HG02981 (cell line): Measurements from ENCODE around the gene LTBP1.

Experiments used
- ATAC-seq: cut with Tn5 transposase; IDR thresholded peaks from one replicate; pipeline ENCODE4 v1.9.1; 2021; ENCODE audit warnings: mild to moderate bottlenecking, moderate library complexity; ENCODE audit not compliant: unreplicated experiment

Gene LTBP1

DNA sequence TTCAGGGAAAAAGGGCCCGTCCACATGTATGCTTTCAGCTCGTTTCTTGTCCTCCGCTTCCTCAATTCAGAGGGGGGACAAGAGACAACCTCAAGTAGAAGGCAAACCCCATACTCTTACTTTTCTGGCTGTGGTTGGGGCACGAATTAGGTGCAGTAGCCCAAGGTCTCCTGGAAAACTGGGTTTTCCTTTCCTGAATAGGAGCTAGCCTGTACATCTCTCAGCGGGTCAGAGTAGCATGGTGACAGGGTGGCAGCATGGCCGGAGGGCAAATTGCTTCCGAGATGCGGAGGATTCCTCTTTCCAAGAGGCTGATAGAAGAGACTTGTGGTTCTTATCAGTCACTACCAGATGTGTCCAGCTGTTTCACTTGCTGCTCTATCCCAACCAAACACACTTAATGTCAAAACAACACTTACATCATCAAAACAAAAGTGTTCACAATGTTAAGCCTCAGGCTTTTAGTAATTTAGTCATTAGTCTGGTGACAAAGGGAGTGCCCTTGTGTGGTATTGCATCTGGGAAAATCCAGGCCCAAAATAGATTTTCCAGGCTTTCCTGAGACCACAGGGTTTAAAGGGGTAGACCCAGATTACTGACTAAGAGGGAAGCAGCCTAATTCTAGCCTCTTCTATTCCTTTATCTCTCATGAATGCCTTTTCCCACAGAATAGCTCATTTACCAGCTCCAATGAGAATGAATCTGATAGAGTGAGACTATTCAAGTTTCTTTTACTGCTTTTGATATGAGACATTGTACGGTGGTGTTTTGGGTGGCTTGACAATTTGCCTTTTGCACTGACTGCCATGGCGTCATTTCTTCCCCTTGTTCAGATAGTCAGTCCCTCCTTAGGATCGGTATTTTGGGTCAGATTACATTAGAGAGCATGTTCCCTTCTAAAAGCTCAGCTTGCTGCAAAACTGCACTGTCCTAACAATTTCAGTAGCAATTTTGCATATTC is 162.0 kb downstream of the LTBP1 start:
- no peak for ATAC-seq

DNA sequence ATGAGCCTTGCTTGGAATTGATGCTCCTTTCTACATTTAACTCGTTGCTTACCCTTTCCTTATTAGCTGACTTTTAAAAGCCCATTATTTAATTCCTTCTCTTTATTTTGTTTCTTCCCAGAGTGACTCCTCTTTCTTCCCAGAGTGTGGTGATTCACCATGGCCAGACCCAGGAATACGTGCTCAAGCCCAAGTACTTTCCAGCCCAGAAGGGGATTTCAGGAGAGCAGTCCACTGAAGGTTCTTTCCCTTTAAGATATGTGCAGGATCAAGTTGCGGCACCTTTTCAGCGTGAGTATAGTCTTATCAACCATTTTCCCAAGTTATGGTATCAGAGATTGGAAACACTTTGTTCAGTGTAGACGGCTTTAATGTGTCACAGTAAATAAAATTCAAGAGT is 163.7 kb downstream of the LTBP1 start:
- no peak for ATAC-seq

DNA sequence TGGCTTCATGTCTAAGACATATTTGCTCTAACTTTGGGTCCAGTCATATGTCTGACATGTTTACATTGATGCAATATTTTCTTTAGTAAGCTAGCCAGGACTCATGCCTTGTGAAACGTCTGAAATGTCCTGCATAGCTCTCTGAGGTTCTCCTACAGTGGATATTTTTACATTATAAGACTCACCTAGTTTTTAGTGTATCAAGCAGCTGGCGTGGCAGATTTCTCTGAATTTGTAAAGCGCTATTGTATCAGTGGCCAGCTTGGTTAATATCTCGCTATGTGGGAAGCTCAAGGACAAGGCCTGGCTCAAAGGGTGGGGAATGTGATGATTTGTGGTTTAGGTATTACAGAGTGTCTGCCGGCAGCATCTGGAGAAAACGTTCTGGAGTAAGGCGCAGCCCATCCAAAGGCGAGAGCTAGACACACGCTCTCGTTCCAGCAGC is 164.3 kb downstream of the LTBP1 start:
- ATAC-seq = no peak

DNA sequence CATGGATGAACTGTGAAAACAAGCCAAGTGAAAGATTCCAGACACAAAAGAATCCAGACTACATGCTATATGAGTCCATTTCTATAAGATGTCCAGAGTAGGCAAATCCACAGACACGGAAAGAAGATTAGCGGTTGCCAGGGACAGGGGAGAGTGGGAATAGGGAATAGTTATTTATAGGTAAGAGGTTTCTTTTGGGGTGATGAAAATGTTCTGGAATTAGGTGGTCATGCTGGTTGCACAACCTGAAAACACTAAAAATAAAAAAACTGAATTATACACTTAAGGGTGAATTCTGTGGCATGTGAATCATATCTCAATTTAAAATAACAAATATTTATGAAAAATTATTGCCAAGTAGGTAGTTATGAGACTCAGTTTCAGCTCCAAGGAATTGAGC is 168.4 kb downstream of the LTBP1 start:
- ATAC-seq = no peak

DNA sequence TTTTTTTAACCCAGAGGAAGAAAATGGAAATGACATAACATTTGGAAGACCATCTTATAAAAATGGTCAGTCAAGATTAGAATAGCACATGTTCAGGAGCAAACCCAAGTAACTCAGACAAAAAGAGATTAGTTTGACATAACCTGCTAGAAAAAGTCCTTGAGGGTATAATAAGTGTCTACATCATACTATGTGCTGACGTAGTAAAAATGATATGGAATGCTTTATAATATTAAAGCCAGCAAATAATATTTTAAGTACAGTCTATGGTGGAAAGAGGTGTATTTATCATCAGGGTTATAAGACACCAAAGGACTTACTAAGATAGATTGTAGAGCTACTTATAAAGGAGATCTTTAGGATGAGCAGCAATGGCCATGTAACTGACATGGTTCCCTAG is 169.0 kb downstream of the LTBP1 start:
- no peak for ATAC-seq

DNA sequence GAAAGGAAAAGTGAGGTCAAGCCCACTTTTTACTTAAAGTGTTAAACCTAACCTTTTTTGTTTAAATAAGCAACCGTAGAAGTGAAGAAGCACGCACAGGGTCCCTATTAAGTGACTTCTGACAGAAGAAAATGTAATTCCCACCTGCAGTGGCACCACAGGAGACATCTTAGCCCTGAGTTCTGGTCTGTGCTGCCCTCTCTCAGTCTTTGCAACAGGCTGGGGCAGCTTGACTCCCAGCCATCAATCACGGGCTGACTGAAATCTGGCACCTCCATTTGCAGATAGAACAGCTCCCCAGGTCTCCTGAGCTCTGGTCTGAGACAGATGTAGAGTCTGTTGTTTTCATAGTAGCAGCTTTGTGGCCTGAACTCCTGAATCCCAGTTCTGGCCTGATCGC is 170.0 kb downstream of the LTBP1 start:
- ATAC-seq = no peak

DNA sequence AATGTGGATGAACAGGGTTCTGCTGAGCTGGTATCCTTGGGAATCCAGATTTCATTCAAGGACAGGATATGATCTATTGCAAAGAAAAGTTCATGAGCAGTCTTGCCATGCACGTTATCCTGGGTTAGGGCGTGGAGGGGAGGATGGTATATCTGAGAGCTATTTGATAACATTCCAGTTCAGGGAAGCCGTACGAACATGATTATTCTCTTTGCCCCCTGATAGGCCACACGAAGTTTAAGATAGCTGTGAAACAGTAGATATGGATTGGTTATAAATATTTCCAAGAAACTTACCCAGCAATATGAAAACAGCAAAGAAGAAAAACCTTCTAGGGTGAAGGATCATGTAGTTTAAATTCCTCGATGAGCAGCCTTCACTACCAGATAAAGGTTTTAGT is 171.9 kb downstream of the LTBP1 start:
- ATAC-seq = no peak

DNA sequence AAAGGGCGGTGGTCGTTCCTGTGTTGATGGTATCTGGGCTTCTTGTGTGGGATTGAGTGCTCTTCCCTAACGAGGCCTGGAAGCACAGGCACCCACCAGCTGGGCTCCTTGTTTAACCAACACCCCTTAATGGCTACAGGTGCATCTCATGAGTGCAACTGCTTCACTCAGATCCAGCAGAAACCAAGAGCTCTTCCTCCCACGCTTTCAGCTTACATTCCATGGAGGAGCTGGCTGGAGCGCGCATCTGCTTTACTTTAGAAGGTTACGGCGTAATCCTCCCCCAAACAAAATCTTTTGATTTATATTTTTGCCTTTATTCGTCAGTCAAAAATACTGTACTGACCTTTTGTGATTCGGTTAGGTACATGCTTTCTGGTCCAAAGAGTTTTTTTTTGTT is 174.7 kb downstream of the LTBP1 start:
- ATAC-seq = no peak

DNA sequence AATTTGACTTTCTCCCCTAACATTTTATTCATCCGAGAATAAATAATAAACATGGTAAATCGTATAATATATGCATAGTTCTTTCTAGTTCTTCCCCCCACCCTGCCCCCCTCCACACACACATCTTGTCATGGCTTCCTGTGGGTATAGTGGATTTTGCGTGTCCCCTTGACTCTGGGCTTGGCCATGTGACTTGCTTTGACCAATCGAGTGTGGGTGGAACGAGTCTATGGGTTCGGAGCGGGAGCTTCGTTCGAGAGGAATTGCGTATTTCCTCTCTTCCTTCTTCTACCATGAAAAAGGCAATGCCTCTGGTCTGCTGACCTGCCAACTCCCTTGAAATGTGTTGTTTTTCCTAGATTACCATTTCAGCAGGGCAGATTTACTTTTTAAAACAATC is 175.2 kb downstream of the LTBP1 start:
- no peak for ATAC-seq

DNA sequence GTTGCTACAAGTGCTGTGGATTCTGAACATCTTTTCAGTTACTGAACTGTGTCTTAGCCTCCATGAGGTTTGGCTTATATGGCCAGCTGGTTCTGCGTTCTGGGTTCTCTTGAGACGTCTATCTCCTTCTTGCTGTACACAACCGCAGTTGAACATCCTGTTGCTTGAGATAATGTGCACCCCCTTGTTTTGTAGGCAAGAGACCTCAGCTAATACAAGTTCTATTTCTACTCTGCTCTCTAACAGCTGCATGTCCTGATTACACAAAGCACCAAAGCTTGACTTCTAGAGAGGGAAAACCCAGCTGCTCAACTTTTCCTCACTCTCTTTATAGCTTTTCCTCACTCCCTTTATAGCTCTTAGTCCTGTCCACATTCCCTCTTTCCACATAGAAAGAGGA is 176.0 kb downstream of the LTBP1 start:
- ATAC-seq = no peak

DNA sequence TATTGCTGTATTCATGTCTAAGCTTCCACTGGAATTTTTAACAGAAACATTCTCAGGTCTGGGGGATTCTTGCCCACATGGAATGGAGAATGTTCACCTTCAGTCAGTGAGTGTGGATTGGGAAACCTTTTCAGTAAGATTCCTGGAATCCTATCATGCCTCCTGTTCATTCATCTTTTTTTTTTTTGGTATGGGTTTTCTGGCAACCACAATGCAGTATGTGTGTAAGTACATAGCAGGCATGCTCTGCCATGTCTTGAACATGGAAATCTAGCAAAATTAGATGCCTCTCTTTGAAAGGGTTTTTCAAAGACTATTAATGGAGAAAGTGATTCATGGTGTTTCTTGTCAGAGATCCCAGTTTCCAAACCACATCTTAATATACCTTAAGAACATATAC is 176.5 kb downstream of the LTBP1 start:
- ATAC-seq = no peak

DNA sequence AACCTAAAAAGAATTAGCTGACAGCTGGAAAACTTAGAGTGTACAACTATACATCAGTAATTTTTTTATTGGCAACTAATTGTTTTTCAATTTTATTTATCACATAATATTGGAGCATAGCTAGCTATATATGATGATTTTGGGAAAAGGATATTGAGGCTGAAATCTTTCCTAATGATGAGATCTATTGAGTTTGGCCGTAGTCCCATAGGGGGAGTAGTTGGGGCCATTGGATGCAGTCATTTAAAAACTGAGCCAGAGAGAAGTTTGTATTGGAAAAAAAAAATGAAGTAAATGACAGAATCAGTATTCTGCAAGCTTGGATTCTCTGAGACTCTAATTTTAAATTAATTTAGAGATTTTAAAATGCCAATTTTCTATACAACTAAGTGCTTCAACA is 179.8 kb downstream of the LTBP1 start:
- no peak for ATAC-seq

DNA sequence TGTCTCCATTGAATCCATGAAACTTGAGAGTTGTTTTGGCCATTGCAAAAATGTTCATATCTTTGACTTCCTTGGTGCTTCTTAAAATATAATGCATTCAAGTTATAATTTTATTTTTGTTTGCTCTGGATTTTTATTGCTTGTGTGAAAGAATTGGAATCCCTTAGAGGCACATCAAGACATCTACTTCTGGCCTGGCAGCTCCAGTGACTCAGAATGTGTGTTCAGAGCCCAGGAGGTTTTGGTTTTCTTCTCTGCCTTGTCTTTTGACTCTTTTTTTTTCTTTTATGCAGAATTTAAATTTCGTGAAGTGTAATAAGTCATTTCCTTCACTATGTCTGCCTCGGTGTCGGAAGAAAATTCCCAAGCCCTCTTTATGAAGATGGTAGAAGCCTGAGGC is 180.2 kb downstream of the LTBP1 start:
- ATAC-seq = no peak

DNA sequence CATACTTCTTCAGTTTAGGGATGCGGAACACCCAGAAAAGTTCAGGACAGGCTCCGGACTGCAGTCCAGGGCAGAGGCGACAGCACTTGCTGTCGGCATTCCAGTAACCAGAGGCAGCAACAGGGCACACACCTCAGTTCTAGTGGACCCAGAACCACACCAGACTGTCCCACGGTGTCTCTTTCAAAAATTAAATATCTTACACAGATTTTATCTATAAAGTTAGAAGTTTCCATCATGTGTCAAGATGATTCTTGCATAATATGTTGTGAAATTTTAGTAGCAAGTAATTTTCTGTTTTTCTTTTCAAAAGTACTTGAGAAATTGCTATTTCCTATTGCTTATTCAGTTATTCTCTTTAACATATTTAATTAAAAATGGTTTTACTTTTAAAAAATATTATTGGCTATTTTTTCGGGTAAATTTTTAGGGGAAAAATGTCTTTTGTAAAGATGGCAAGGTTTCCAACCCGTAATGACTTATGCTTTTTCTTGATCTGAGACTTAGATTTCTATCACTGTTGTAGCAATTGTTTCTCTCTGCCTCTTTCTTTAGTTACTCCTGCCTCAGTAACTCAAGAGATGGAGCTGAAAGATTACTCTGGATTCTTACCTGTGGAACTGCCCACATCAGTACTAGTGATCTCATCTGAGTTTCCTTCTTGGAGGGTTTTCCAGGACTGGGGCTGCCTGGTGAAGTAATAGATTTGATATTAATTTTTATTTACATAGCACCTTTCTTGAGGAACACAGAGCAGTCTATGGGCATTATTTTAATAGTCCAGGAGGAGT is 182.7 kb downstream of the LTBP1 start:
- ATAC-seq = no peak

DNA sequence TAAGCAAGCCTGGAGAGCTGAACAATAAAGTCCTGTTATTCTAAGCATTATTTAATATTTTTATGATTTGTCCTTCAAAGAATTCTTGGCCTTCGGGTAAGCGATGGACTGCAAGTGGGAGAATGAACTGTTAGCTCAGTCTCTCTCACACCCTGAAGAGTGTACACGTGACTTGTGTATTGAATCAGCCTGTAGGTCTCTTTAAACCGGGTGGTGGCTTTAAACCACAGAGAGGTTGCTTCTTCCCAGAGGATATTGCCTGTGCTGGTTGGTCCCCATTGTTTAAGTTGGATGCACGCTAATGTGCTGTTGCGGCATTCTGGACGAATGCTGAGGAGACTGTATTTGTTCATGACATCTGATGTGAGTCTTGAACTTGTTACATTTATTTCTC is 183.3 kb downstream of the LTBP1 start:
- no peak for ATAC-seq

DNA sequence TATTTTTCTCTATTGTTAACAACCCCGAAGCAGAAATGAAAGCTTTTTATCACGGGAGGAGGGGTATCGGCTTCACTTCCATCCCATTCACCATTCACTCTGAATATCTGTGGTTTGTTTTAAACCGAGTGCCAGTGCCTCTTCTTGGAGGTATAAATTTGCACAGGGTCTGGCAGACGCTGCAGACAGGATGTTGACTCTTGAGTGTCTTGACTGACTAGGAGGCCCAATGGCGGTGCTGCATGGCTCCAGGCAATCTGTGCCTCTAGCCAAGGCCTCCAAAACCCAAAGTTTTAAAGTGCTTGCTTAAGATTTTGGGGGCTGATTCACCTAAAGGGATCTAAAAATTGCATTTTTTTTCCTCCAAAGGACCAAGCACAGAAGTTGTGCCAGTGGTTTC is 183.8 kb downstream of the LTBP1 start:
- no peak for ATAC-seq

DNA sequence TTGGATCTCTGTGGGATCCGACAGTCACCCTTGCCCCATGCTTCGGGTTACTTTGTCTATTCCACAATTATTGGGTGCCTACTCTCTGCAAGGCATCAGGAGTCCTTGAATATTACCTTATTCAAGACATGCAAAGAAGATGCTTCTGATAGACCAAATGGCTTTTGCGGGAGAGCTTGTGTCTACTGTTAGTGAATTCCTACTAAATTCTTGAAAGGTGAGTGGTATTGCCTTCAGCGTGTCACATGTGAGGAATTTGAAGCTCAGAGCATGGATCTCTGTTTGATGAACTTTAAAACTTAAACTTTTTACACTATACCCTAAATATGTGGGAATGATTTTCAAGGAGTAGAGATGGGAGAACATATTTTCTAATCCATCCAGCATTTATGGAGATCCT is 184.4 kb downstream of the LTBP1 start:
- ATAC-seq = no peak

DNA sequence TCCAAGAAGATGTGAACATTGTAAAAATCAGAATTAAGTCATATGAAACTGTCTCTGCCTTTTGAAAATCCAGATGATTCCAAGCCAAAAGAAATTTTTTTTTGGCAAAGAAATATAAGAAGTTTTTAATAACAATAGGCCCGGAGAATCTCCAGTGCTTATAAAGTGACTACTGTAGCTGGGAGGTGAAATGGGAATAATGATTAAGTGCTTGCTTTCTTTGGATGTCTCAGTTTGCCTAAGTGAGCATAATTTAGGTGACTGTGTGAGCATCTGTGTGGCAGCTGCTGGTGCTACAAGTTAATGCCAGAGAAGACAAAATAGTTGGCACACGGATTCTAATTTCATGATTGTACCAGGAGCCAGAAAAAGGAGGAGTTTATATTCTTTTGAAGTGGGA is 185.0 kb downstream of the LTBP1 start:
- ATAC-seq = no peak

DNA sequence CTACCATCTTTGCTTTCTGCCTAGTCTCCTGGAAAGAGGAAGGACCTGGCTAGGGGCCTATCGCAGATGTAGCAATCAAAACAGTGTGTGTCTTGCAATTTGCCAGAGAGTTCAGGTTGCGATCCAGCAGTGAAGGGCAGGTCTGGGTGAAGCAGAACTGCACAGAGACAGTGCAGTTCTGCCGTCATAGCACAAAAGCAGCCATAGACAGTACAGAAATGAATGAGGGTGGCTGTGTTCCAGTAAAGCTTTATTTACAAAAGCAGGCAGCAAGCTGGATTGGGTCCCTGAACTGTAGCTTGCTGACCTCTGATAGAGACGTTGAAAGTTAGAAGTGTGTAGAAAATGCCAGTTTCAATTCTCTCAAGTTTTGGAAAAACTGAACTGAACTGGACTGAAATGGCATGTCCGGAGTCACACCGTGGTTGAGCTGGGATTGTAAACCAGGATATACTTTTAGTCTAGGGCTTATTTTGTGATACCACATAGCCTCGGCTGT is 186.8 kb downstream of the LTBP1 start:
- ATAC-seq = no peak

DNA sequence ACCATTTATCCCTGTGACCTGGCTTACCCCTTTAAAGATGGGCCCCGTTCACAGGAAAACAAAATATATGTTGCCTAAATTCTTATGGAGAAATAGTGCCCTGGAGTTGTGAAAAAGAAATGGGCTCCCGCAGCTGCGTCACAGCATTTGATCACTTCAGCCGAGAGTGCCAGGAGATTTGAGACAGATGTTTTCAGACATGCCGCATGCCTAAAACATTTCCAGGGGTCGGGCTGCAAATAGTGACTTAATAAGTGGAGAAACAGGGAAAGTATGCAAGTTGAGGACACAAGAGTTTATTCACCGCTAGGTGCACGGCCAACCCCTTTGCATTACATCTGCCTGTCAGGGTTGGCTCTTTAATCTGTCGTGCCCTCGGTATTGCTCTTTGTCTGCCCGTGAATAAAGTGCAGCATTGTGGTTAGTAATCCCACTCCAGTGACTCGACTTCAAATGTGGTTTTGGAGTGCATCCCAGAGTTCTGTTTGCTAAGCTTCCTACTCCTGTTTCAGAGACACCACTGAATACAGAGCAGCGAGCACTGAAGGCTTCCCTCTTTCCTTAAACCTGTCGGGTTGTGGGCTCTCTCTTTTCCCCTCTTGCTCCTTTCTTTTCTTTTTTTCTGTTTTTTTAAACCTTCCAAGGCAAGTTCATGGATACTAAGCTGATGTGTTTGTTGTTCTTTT is 187.5 kb downstream of the LTBP1 start:
- ATAC-seq = no peak

DNA sequence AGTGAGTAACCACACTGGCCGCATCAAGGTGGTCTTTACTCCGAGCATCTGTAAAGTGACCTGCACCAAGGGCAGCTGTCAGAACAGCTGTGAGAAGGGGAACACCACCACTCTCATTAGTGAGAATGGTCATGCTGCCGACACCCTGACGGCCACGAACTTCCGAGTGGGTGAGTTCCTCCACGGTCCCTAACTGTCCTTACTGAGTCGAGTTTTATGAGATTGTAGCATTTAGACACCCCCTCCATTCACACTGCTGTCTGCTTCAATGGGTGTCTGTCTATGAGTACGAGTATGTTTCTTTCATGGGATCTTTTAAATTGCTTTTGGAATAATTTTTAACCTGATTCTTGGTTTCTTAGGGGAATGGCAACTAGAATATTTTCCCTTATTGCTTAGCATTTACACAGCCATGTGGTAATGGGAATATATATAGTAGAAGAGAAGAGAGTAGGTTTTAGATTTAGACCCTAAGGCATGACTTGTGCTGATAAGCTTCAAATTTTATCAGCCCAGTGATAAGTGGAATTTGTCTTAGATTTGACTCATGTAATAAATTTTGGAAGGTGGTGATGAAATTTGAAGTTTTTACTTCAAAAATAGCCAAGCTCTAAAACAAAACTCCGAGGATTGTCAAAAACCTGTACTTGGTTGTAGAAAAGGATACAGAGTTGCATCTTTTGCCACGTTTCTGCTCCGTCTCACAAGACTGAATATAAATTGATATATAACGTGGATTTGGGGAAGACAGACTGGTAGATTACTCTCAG is 188.2 kb downstream of the LTBP1 start:
- no peak for ATAC-seq
